ENCODE measurements around the gene NT5DC3. TPM values are rescaled to one million over a fixed set of nuclear protein-coding genes. Genes with fewer than 3 reads are reported as not detected.

Gene NT5DC3
- total and polyA plus RNA-seq, 2 of the 13 experiments (the other 11 are each of a cell fraction or from before 2014, with no cell fraction given), result 3.2 to 6.6 TPM

DNA sequence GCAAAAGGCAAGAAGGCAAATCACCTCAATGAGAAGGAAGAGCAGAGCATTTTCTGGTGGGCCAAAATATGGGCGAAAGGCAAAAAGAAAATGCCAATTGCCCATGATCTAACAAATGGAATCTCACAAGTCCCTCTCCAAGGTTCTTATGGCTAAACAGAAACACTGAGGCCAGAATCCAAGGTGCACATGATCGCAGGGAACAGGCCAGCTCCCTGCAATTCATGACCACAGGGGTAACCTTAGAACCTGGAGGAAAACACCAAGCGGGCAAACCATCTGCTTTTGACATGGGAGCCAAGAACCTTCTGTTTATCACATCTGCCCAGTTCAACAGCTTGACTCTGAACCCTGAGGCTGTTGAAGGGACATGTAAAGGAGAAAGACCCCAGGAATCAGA, 60.0 kb downstream of the NT5DC3 start:
- DNase-seq (ENCODE audit: low spot score) (no peak), FAIRE-seq (no peak), ATAC-seq (no peak)
- no peak for TF ChIP-seq SUZ12 (IDR thresholded peaks at IDR 0.05; ENCODE audit: low read depth, low read length)
- no peak for TF ChIP-seq ZBTB8A (CRISPR knock-in tag; IDR thresholded peaks at IDR 0.05; ENCODE audit: borderline replicate concordance, low read depth)
- no peak for TF ChIP-seq ZNF232 (CRISPR knock-in tag; IDR thresholded peaks at IDR 0.05; ENCODE audit: borderline replicate concordance)
- no peak for TF ChIP-seq LBX2 (CRISPR knock-in tag; IDR thresholded peaks at IDR 0.05; ENCODE audit: borderline replicate concordance)
- no peak for TF ChIP-seq SIX1 (CRISPR knock-in tag; IDR thresholded peaks at IDR 0.05; ENCODE audit: borderline replicate concordance)
- no peak for TF ChIP-seq AHR (CRISPR knock-in tag; IDR thresholded peaks at IDR 0.05)
- no peak for TF ChIP-seq NFIB (CRISPR knock-in tag; IDR thresholded peaks at IDR 0.05; ENCODE audit: borderline replicate concordance)
- TF ChIP-seq NR2F6 (IDR thresholded peaks at IDR 0.05), result no peak
- TF ChIP-seq NR2F6 (CRISPR knock-in tag; IDR thresholded peaks at IDR 0.05), result no peak
- TF ChIP-seq ZNF652 (CRISPR knock-in tag; IDR thresholded peaks at IDR 0.05; ENCODE audit: borderline replicate concordance, low read depth), result no peak
- no peak for TF ChIP-seq ZNF782 (CRISPR knock-in tag; IDR thresholded peaks at IDR 0.05; ENCODE audit: borderline replicate concordance)
- no peak for TF ChIP-seq CENPT (CRISPR knock-in tag; IDR thresholded peaks at IDR 0.05; ENCODE audit: low read depth)
- TF ChIP-seq BRCA1 (CRISPR knock-in tag; IDR thresholded peaks at IDR 0.05), result no peak
- TF ChIP-seq ZNF335 (CRISPR knock-in tag; IDR thresholded peaks at IDR 0.05), result no peak
- TF ChIP-seq FOSL2 (CRISPR knock-in tag; IDR thresholded peaks at IDR 0.05), result no peak
- Histone ChIP-seq H3K9me3 (ENCODE audit: low read length) (no peaks in the 10 kb centered on the region), H3K79me2 (ENCODE audit: insufficient read depth, low read length) (no peaks in the 10 kb centered on the region), H3K27ac (ENCODE audit: extremely low read length, insufficient read depth, low read length) (no peak overlapping the region), H3K9ac (ENCODE audit: insufficient read depth, low read depth, low read length) (no peak overlapping the region), H2AFZ (ENCODE audit: low read length) (no peak overlapping the region), H3K4me3 (replicated peaks in 1 of 3; ENCODE audit: insufficient read depth in 1 of 3, low read depth in 2 of 3, low read length in 3 of 3) (no peak overlapping the region), H3K27me3 (ENCODE audit: control insufficient read depth in 1 of 2, insufficient read depth in 2 of 2, low read length in 2 of 2) (no peaks in the 10 kb centered on the region), H3K36me3 (replicated peaks in 1 of 2; ENCODE audit: control insufficient read depth in 1 of 2, insufficient read depth in 2 of 2, low read length in 2 of 2) (peaks cover 26 to 64% of the 10 kb centered on the region in 2 experiments), H3K4me1 (ENCODE audit: insufficient read depth, low read length) (peaks cover 15% of the 10 kb centered on the region), H3K4me2 (ENCODE audit: low read depth, low read length) (no peak overlapping the region), H4K20me1 (ENCODE audit: insufficient read depth, low read length) (no peaks in the 10 kb centered on the region)
- CTCF ChIA-PET (ENCODE audit: low intra/inter-chr PET ratio, low total read pairs), result no interaction called here
- 96% methylated on average over 3 of the region's 3 CpGs for WGBS (ENCODE audit: low lambda C conversion rate)
- POLR2A ChIA-PET, result interaction anchor here (0.8 kb wide), 1 partner anchor 61 kb away, joined by 3 read pairs; no protein-coding TSS in a partner anchor
- intact Hi-C loops (cut with micrococcal nuclease; ENCODE audit: unreplicated experiment), result no loop called here
- in situ Hi-C loops (cut with HindIII; ENCODE audit: extremely low pct_ligation_motif_present, low pct_unique_long_range_greater_than_20kb), result no loop called here
- BruUV-seq (replicated peaks), result no TSS peak

Data from HepG2 (cell line).